T-cell (primary cell): ENCODE results near the gene ASXL1. TPM values are rescaled to one million over a fixed set of nuclear protein-coding genes. Genes with fewer than 3 reads are reported as not detected.

Experiments used
- ATAC-seq, 4 experiments: fragments of 200-7000 bp in 3 of 4; fragments of 150-1000 bp in 1 of 4; cut with Tn5 transposase; replicated peaks in 1 of 4; 1 replicate in 3 of 4; 2 replicates in 1 of 4; pipeline ENCODE4 v1.10.0; 2021; ENCODE audit warnings: moderate library complexity in 3 of 4, mild to moderate bottlenecking in 2 of 4, moderate number of reproducible peaks in 1 of 4
- CTCF ChIA-PET, 2 donors: fragments of 300-600 bp; sonication (Branson Sonifier 250); formaldehyde crosslinking; loops; one replicate each; lab custom pipeline; 2022; ENCODE audit warnings: antibody characterized with exemption in 2 of 2; lab: Charles Lee
- POLR2A ChIA-PET, 2 donors: fragments of 300-600 bp; sonication (Branson Sonifier 250); formaldehyde crosslinking; loops; one replicate each; lab custom pipeline; 2022; ENCODE audit warnings: antibody characterized with exemption in 2 of 2; lab: Charles Lee
- DNase-seq, 35 experiments: peaks; one replicate each; pipeline versions ENCODE4 v3.0.0 to v3.0.0-alpha.2; 2013 to 2023
- H3K27ac ChIP-seq: one replicate; pipeline ENCODE4 v1.5.1; 2013; ENCODE audit warnings: low read length
- H3K27me3 ChIP-seq, 2 experiments: replicated peaks in 1 of 2; 1 replicate in 1 of 2; 2 replicates in 1 of 2; pipeline versions ENCODE4 v1.6.1 to v1.7.0; 2013; ENCODE audit warnings: low read length in 1 of 2, mixed read lengths in 1 of 2; ENCODE audit not compliant: control insufficient read depth in 2 of 2, insufficient read depth in 2 of 2; ENCODE audit errors: extremely low read depth in 1 of 2
- H3K36me3 ChIP-seq, 2 donors: 1 replicate in 1 of 2; 2 replicates in 1 of 2; pipeline versions ENCODE4 v1.6.1 to v1.7.0; 2013; ENCODE audit warnings: low read length in 1 of 2; ENCODE audit not compliant: control insufficient read depth in 2 of 2, insufficient read depth in 1 of 2; ENCODE audit errors: extremely low read depth in 1 of 2
- H3K4me1 ChIP-seq, 2 experiments: 1 replicate in 1 of 2; 2 replicates in 1 of 2; pipeline versions ENCODE4 v1.6.1 to v1.7.0; 2013; ENCODE audit warnings: low read length in 2 of 2, mixed read lengths in 1 of 2; ENCODE audit not compliant: insufficient read depth in 2 of 2, control insufficient read depth in 1 of 2; ENCODE audit errors: extremely low read depth in 1 of 2
- H3K4me3 ChIP-seq, 2 donors: 1 replicate in 1 of 2; 2 replicates in 1 of 2; pipeline versions ENCODE4 v1.5.1 to v1.7.0; 2013; ENCODE audit warnings: mild to moderate bottlenecking in 2 of 2, low read length in 1 of 2, moderate library complexity in 1 of 2; ENCODE audit not compliant: control insufficient read depth in 1 of 2; ENCODE audit errors: extremely low read depth in 1 of 2
- H3K9me3 ChIP-seq: 2 replicates; pipeline ENCODE4 v1.7.0; 2013
- H3K27ac Mint-ChIP-seq, 2 donors: one replicate each; pipeline ENCODE4 v1.8.0; 2020 to 2021; ENCODE audit warnings: mild to moderate bottlenecking in 2 of 2, mixed read lengths in 2 of 2
- H3K27me3 Mint-ChIP-seq, 2 donors: one replicate each; pipeline ENCODE4 v1.8.0; 2021 to 2022; ENCODE audit warnings: mixed read lengths in 2 of 2
- H3K36me3 Mint-ChIP-seq: one replicate; pipeline ENCODE4 v1.8.0; 2021; ENCODE audit warnings: mixed read lengths
- H3K4me1 Mint-ChIP-seq, 3 donors: one replicate each; pipeline ENCODE4 v1.8.0; 2020 to 2022; ENCODE audit warnings: mixed read lengths in 3 of 3, mild to moderate bottlenecking in 1 of 3
- H3K4me3 Mint-ChIP-seq, 3 donors: one replicate each; pipeline ENCODE4 v1.8.0; 2020 to 2022; ENCODE audit warnings: mild to moderate bottlenecking in 3 of 3, mixed read lengths in 3 of 3, moderate library complexity in 3 of 3
- H3K9me3 Mint-ChIP-seq, 3 donors: one replicate each; pipeline ENCODE4 v1.8.0; 2020 to 2022; ENCODE audit warnings: mixed read lengths in 3 of 3
- WGBS: methylation state at CpG from one replicate; pipeline ENCODE4 v1.1.5; 2013; ENCODE audit warnings: missing lambda C conversion rate; ENCODE audit not compliant: insufficient coverage; 5-methylcytosine and 5-hydroxymethylcytosine counted together
- total RNA-seq, 35 experiments: library from RNA in 6 of 35; stranded (reverse) in 6 of 35; fragments of 120-200 nt in 1 of 35; gene quantifications; one replicate each; pipeline versions ENCODE4 v1.2.1 to v1.2.4 and lab custom pipeline; 2013 to 2026

ASXL1 gene
- total RNA-seq, 5 donors from 2014 or later (not counting 1 experiment from before 2014, with no cell fraction given), result 122 to 204 (median 137) TPM

GRCh38 chr20:32485770-32486478, 127.8 kb downstream of the ASXL1 start:
- Histone ChIP-seq H3K4me1 (peaks cover 22 to 43% of the 10 kb centered on the region in 2 experiments), H3K36me3 (peaks cover 7 to 9% of the 10 kb centered on the region in 2 donors), H3K4me3 (no peak overlapping the region), H3K9me3 (no peaks in the 10 kb centered on the region), H3K27me3 (no peaks in the 10 kb centered on the region), H3K27ac (peak overlapping the region; percentile 66)
- ATAC-seq (no peak), DNase-seq (peak in 1 of 35 experiments; percentile 26)
- peaks cover 0 to 4% (median 0%) of the 10 kb centered on the region in 3 donors for H3K9me3 Mint-ChIP-seq
- peak overlapping the region; percentile 85 to 90 (median 88) for H3K4me3 Mint-ChIP-seq
- H3K27me3 Mint-ChIP-seq, result no peaks in the 10 kb centered on the region
- peak overlapping the region; percentile 91 to 97 for H3K27ac Mint-ChIP-seq
- ChIA-PET POLR2A (interaction anchor here (0.7 kb wide), 2 partner anchors 29 to 1013 kb away, joined by 3 read pairs; no protein-coding TSS in a partner anchor), CTCF (interaction anchor here in 1 of 2 donors (0.6 to 1.1 kb wide), 4 partner anchors 48 to 200 kb away, joined by 3 to 5 read pairs (median 3); no protein-coding TSS in a partner anchor)
- WGBS, result no CpG with 5 or more reads among the region's 5 CpGs
- peaks cover 13% of the 10 kb centered on the region for H3K36me3 Mint-ChIP-seq
- H3K4me1 Mint-ChIP-seq, result peaks cover 38 to 48% (median 42%) of the 10 kb centered on the region in 3 donors

- CTCF ChIA-PET, result no interaction called here
- WGBS, result 86% methylated on average over 3 of the region's 3 CpGs
- Histone ChIP-seq H3K27me3 (no peaks in the 10 kb centered on the region), H3K27ac (no peak overlapping the region), H3K9me3 (no peaks in the 10 kb centered on the region), H3K4me1 (peaks cover 8 to 32% of the 10 kb centered on the region in 2 experiments), H3K36me3 (peaks cover 9 to 16% of the 10 kb centered on the region in 2 donors), H3K4me3 (no peak overlapping the region)
- no peak for DNase-seq
- no peak overlapping the region for H3K4me3 Mint-ChIP-seq
- H3K9me3 Mint-ChIP-seq, result peaks cover 0 to 4% (median 0%) of the 10 kb centered on the region in 3 donors
- peak overlapping the region; percentile 85 to 97 for H3K27ac Mint-ChIP-seq
- no peak for ATAC-seq
- H3K36me3 Mint-ChIP-seq, result peaks cover 18% of the 10 kb centered on the region
- H3K27me3 Mint-ChIP-seq, result no peaks in the 10 kb centered on the region
- H3K4me1 Mint-ChIP-seq, result peaks cover 46 to 52% (median 48%) of the 10 kb centered on the region in 3 donors
- POLR2A ChIA-PET, result no interaction called here
These were observed 129.2 kb downstream of the ASXL1 start for GRCh38 chr20:32487381-32487780.

- CTCF ChIA-PET, result interaction anchor here in 1 of 2 donors (0.6 kb wide), 1 partner anchor 21 kb away, joined by 3 read pairs; no protein-coding TSS in a partner anchor
- Histone ChIP-seq H3K27me3 (no peaks in the 10 kb centered on the region), H3K36me3 (peaks cover 9 to 24% of the 10 kb centered on the region in 2 donors), H3K27ac (no peak overlapping the region), H3K4me1 (peaks cover 7 to 33% of the 10 kb centered on the region in 2 experiments), H3K4me3 (no peak overlapping the region), H3K9me3 (no peaks in the 10 kb centered on the region)
- no peak overlapping the region for H3K4me3 Mint-ChIP-seq
- POLR2A ChIA-PET, result no interaction called here
- WGBS, result 93% methylated on average over 3 of the region's 7 CpGs
- H3K27me3 Mint-ChIP-seq, result no peaks in the 10 kb centered on the region
- peak overlapping the region; percentile 85 to 97 for H3K27ac Mint-ChIP-seq
- H3K36me3 Mint-ChIP-seq, result peaks cover 25% of the 10 kb centered on the region
- peaks cover 0 to 4% (median 0%) of the 10 kb centered on the region in 3 donors for H3K9me3 Mint-ChIP-seq
- peaks cover 47 to 55% (median 53%) of the 10 kb centered on the region in 3 donors for H3K4me1 Mint-ChIP-seq
- DNase-seq (no peak), ATAC-seq (no peak)
These were observed 130.1 kb downstream of the ASXL1 start for GRCh38 chr20:32488066-32488838.

Other genes with a start within 250 kb of the ASXL1 start
- 10 to 100 TPM; 32.6 to 42.3 (median 38.0) TPM for gene TM9SF4, start 248.6 kb upstream of the ASXL1 start, total RNA-seq
- 10 to 100 TPM; 12.6 to 18.2 (median 16.3) TPM for gene PLAGL2, start 150.6 kb upstream of the ASXL1 start, total RNA-seq
- gene POFUT1, start 150.5 kb upstream of the ASXL1 start, total RNA-seq, result 10 to 100 TPM; 13.2 to 20.6 (median 17.7) TPM
- 10 to 100 TPM; 11.3 to 14.6 (median 13.6) TPM for gene KIF3B, start 80.7 kb upstream of the ASXL1 start, total RNA-seq
- 10 to 100 TPM; 63.5 to 88.8 (median 74.4) TPM for gene NOL4L, start 227.0 kb downstream of the ASXL1 start, total RNA-seq